Measurements from ENCODE around the gene KIF24.

GRCh38 chr9:34282096-34282495 lies 47.0 kb downstream of the KIF24 start:
- TF ChIP-seq, protein P1, sequence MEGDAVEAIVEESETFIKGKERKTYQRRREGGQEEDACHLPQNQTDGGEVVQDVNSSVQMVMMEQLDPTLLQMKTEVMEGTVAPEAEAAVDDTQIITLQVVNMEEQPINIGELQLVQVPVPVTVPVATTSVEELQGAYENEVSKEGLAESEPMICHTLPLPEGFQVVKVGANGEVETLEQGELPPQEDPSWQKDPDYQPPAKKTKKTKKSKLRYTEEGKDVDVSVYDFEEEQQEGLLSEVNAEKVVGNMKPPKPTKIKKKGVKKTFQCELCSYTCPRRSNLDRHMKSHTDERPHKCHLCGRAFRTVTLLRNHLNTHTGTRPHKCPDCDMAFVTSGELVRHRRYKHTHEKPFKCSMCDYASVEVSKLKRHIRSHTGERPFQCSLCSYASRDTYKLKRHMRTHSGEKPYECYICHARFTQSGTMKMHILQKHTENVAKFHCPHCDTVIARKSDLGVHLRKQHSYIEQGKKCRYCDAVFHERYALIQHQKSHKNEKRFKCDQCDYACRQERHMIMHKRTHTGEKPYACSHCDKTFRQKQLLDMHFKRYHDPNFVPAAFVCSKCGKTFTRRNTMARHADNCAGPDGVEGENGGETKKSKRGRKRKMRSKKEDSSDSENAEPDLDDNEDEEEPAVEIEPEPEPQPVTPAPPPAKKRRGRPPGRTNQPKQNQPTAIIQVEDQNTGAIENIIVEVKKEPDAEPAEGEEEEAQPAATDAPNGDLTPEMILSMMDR (IDR thresholded peaks at IDR 0.05), result no peak
- TF ChIP-seq EP300 (IDR thresholded peaks at IDR 0.05) (no peak), POLR2A (IDR thresholded peaks at IDR 0.05; ENCODE audit: low read depth) (no peak), POLR2AphosphoS5 (IDR thresholded peaks at IDR 0.05) (no peak)

Measured in esophagus muscularis mucosa (tissue), 4 donors.